Lower lobe of right lung (tissue), 2 donors: ENCODE data around the gene FRAS1. TPM values are rescaled to one million over a fixed set of nuclear protein-coding genes. Genes with fewer than 3 reads are reported as not detected.
A peak's percentile ranks its signal among the peaks of the same experiment; 100 is the strongest.
"Not testable (repeated sequence)": the region's sequence is repeated elsewhere in the genome, so short reads cannot be mapped to it uniquely, and the experiment has no call there.

Experiments used
- ATAC-seq, 2 donors: fragments of 200-7000 bp; cut with Tn5 transposase; one replicate each; pipeline ENCODE4 v1.9.1; 2020 to 2022; ENCODE audit warnings: mild to moderate bottlenecking in 2 of 2, moderate library complexity in 2 of 2
- DNase-seq: peaks from one replicate; pipeline ENCODE4 v3.0.0-alpha.2; 2020
- H3K27ac ChIP-seq: fragments of 200-600 bp; one replicate; pipeline ENCODE4 v1.8.0; 2022
- H3K27me3 ChIP-seq: fragments of 200-600 bp; one replicate; pipeline ENCODE4 v1.8.0; 2022; ENCODE audit warnings: low read depth
- H3K36me3 ChIP-seq: fragments of 200-600 bp; one replicate; pipeline ENCODE4 v1.8.0; 2022; ENCODE audit warnings: mild to moderate bottlenecking
- H3K4me1 ChIP-seq: fragments of 200-600 bp; one replicate; pipeline ENCODE4 v1.8.0; 2022
- H3K4me3 ChIP-seq: fragments of 200-600 bp; one replicate; pipeline ENCODE4 v1.8.0; 2022; ENCODE audit warnings: mild to moderate bottlenecking
- H3K9me3 ChIP-seq: fragments of 200-600 bp; one replicate; pipeline ENCODE4 v1.8.0; 2022
- CTCF ChIP-seq: fragments of 200-600 bp; IDR thresholded peaks from one replicate; pipeline ENCODE4 v1.8.0; 2022; ENCODE audit warnings: antibody characterized with exemption, mild to moderate bottlenecking
- intact Hi-C: fragments of 100-400 bp; cut with DNase I; formaldehyde crosslinking; loops from one replicate; pipeline ENCODE4 v1.11.0; 2022
- long read RNA-seq: library from polyadenylated mRNA; unstranded; transcript quantifications from one replicate; pipeline ENCODE4 v2.0.0, GENCODE V29; 2021
- total RNA-seq: library from RNA; stranded (reverse); fragmentation: NEBNext Ultra II Directional; extraction: Animal tissue kit (Norgen Biotek cat#: 25700); gene quantifications from one replicate; pipeline ENCODE4 v1.2.1, GENCODE V29; 2021
- donor health status: DM: no; HTN: yes; CAD: no; lungs with severe emphysema.

Gene FRAS1
- total RNA-seq = 9.2 TPM
- long read RNA-seq, partial matches to known transcripts = 1 of 7 reads
- long read RNA-seq, other reads (novel, unspliced or antisense) = 6 of 7 reads

- no peak for TF ChIP-seq CTCF
- peak within 1 kb of the TSS; percentile 61 for H3K4me3 ChIP-seq
- intact Hi-C loops = no loop called here
- DNase-seq = peak; percentile 45
- H3K9me3 ChIP-seq = no peaks in the 10 kb centered on the region
- peak within 1 kb of the TSS; percentile 19 for H3K27ac ChIP-seq
- H3K4me1 ChIP-seq = peaks cover 22% of the 10 kb centered on the region
- no peaks in the 10 kb centered on the region for H3K36me3 ChIP-seq
- ATAC-seq = peak; percentile 54 to 64
- peaks cover 25% of the 10 kb centered on the region for H3K27me3 ChIP-seq
Measured at GRCh38 chr4:78057135-78057599, at the start of gene FRAS1. FRAS1 (plus strand) TSS chr4:78057323; CDS start chr4:78058010, 687 bp downstream.

GRCh38 chr4:78011003-78011402, 46.1 kb upstream of the FRAS1 start:
- H3K36me3 ChIP-seq, H3K27me3 ChIP-seq, H3K9me3 ChIP-seq, H3K27ac ChIP-seq, intact Hi-C loops, DNase-seq, H3K4me1 ChIP-seq, H3K4me3 ChIP-seq, ATAC-seq: not testable (repeated sequence)

- intact Hi-C loops = no loop called here
- H3K4me1 ChIP-seq = no peaks in the 10 kb centered on the region
- ATAC-seq = no peak
Measured at GRCh38 chr4:78014889-78015886, 41.9 kb upstream of the FRAS1 start.

GRCh38 chr4:78018271-78019049, 38.7 kb upstream of the FRAS1 start:
- Histone ChIP-seq H3K27me3 (no peaks in the 10 kb centered on the region), H3K4me3 (no peak overlapping the region), H3K36me3 (no peaks in the 10 kb centered on the region), H3K9me3 (no peaks in the 10 kb centered on the region), H3K4me1 (no peaks in the 10 kb centered on the region), H3K27ac (no peak overlapping the region)
- TF ChIP-seq CTCF = no peak
- intact Hi-C loops = no loop called here
- DNase-seq (no peak), ATAC-seq (no peak)

More at GRCh38 chr4:78014889-78015886, 41.9 kb upstream of the FRAS1 start:
- no peak for DNase-seq
- Histone ChIP-seq H3K9me3 (peaks cover 8% of the 10 kb centered on the region), H3K27ac (no peak overlapping the region), H3K4me3 (no peak overlapping the region), H3K27me3 (no peaks in the 10 kb centered on the region), H3K36me3 (no peaks in the 10 kb centered on the region)
- no peak for TF ChIP-seq CTCF

- no peak overlapping the region for H3K4me3 ChIP-seq
- intact Hi-C loops = no loop called here
- ATAC-seq = no peak
- no peaks in the 10 kb centered on the region for H3K9me3 ChIP-seq
- no peaks in the 10 kb centered on the region for H3K27me3 ChIP-seq
- TF ChIP-seq CTCF = no peak
- H3K27ac ChIP-seq = no peak overlapping the region
- no peak for DNase-seq
- no peaks in the 10 kb centered on the region for H3K36me3 ChIP-seq
- no peaks in the 10 kb centered on the region for H3K4me1 ChIP-seq
Measured at GRCh38 chr4:78019414-78019813, 37.7 kb upstream of the FRAS1 start.
